ENCODE data around the gene BCR. TPM values are rescaled to one million over a fixed set of nuclear protein-coding genes. Genes with fewer than 3 reads are reported as not detected.

Gene BCR
- total RNA-seq, 1 experiment from 2014 or later: 77.0 TPM

DNA sequence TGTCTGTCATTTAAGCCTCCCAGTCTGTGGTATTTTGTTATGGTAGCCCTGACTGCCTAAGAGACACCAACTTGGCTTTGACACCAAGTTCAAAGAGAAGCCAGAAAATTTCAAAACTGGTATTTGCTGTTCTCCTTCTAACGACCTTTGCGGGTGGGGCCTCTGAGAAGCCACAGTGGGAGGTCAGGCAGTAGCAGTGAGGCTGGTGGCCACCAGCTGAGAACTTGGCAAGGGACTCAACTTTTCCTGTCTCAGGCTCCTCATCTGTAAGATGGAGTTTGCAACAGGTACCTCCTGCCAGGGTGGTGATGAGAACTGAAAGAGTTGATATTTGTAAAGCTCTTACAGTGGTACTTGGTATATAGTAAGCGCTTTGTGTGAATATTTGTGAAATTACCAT, 183.4 kb downstream of the BCR start:
- Histone ChIP-seq H3K79me1 (ENCODE audit: insufficient read depth, low read depth, low read length, poor library complexity, severe bottlenecking) (no peaks in the 10 kb centered on the region), H3K4me1 (ENCODE audit: insufficient read depth, low read length) (no peaks in the 10 kb centered on the region), H4K91ac (ENCODE audit: insufficient read length, low read depth, low read length) (no peak overlapping the region), H3T11ph (ENCODE audit: low read length) (no peak overlapping the region), H3K18ac (ENCODE audit: insufficient read length, low read depth, low read length) (no peak overlapping the region), H3K4me2 (ENCODE audit: insufficient read depth, insufficient read length, low read length) (no peak overlapping the region), H3K79me2 (ENCODE audit: insufficient read depth, low read length) (no peaks in the 10 kb centered on the region; the same call in 1 of the 2 replicates), H3K27ac (ENCODE audit: insufficient read length, low read depth, low read length) (no peak overlapping the region), H3K9ac (ENCODE audit: extremely low read depth, insufficient read length, low read length) (no peak overlapping the region), H2AK5ac (ENCODE audit: insufficient read length, low read length) (no peak overlapping the region), H2BK12ac (ENCODE audit: insufficient read length, low read depth, low read length) (no peak overlapping the region), H2BK20ac (ENCODE audit: low read depth, low read length, poor library complexity, severe bottlenecking) (no peak overlapping the region), H3K27me3 (ENCODE audit: insufficient read depth, low read length) (peaks cover 81% of the 10 kb centered on the region), H3K9me3 (ENCODE audit: control insufficient read depth, low read depth, low read length) (no peaks in the 10 kb centered on the region), H3K23ac (ENCODE audit: insufficient read length, low read depth, low read length) (no peak overlapping the region), H2BK15ac (ENCODE audit: low read depth, low read length) (no peak overlapping the region), H2BK5ac (ENCODE audit: insufficient read length, low read length) (no peak overlapping the region), H3K4ac (ENCODE audit: low read depth, low read length) (no peak overlapping the region), H3K56ac (ENCODE audit: insufficient read length, low read depth, low read length) (no peak overlapping the region), H4K5ac (ENCODE audit: insufficient read length, low read depth, low read length) (no peak overlapping the region), H2AFZ (ENCODE audit: low read length) (no peak overlapping the region), H4K8ac (replicated peaks; ENCODE audit: insufficient read length, low read depth, low read length) (no peak overlapping the region), H2BK120ac (ENCODE audit: low read depth, low read length, poor library complexity, severe bottlenecking) (no peak overlapping the region), H4K20me1 (ENCODE audit: control insufficient read depth, insufficient read depth, insufficient read length) (peaks cover 2% of the 10 kb centered on the region), H3K23me2 (ENCODE audit: insufficient read length, low read depth, low read length, poor library complexity, severe bottlenecking) (no peaks in the 10 kb centered on the region), H3K14ac (ENCODE audit: insufficient read depth, low read length) (no peak overlapping the region)
- DNase-seq: no peak
- peaks cover 10 to 14% of the 10 kb centered on the region in 2 experiments for H3K9me3 Mint-ChIP-seq
- WGBS (ENCODE audit: extremely low coverage, insufficient read length, low lambda C conversion rate): no CpG with 5 or more reads among the region's 3 CpGs
- H3K4me3 Mint-ChIP-seq: no peak overlapping the region
- H3K27me3 Mint-ChIP-seq (ENCODE audit: low read depth): peaks cover 99% of the 10 kb centered on the region
- peaks cover 28 to 39% of the 10 kb centered on the region in 2 experiments for H3K4me1 Mint-ChIP-seq
- no peak overlapping the region for H3K27ac Mint-ChIP-seq
- H3K36me3 Mint-ChIP-seq (ENCODE audit: insufficient read depth in 1 of 3, low read depth in 3 of 3): no peaks in the 10 kb centered on the region; a peak in 1 of 7 replicates
- TF ChIP-seq, protein P1, sequence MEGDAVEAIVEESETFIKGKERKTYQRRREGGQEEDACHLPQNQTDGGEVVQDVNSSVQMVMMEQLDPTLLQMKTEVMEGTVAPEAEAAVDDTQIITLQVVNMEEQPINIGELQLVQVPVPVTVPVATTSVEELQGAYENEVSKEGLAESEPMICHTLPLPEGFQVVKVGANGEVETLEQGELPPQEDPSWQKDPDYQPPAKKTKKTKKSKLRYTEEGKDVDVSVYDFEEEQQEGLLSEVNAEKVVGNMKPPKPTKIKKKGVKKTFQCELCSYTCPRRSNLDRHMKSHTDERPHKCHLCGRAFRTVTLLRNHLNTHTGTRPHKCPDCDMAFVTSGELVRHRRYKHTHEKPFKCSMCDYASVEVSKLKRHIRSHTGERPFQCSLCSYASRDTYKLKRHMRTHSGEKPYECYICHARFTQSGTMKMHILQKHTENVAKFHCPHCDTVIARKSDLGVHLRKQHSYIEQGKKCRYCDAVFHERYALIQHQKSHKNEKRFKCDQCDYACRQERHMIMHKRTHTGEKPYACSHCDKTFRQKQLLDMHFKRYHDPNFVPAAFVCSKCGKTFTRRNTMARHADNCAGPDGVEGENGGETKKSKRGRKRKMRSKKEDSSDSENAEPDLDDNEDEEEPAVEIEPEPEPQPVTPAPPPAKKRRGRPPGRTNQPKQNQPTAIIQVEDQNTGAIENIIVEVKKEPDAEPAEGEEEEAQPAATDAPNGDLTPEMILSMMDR (conservative IDR thresholded peaks at IDR 0.05): no peak
